Suprapubic skin (tissue), 4 donors: ENCODE results near the gene PDE9A.

ENCODE experiments used
- CTCF ChIP-seq, 2 donors: fragments of 200-600 bp in 1 of 2; fragments of 450-650 bp in 1 of 2; sonication (generic) in 1 of 2; IDR thresholded peaks; one replicate each; pipeline ENCODE4 v1.5.1; 2016 to 2019; ENCODE audit warnings: antibody characterized with exemption in 2 of 2, mild to moderate bottlenecking in 1 of 2, moderate library complexity in 1 of 2
- EP300 ChIP-seq: sonication (generic); formaldehyde crosslinking; IDR thresholded peaks from one replicate; pipeline ENCODE4 v1.6.1; 2017; ENCODE audit warnings: antibody characterized with exemption
- POLR2A ChIP-seq, 2 donors: fragments of 450-650 bp; IDR thresholded peaks; one replicate each; pipeline ENCODE4 v1.6.1; 2017; ENCODE audit warnings: antibody characterized with exemption in 2 of 2, mild to moderate bottlenecking in 2 of 2, moderate library complexity in 2 of 2
- POLR2AphosphoS5 ChIP-seq, 3 donors: sonication (generic); formaldehyde crosslinking; IDR thresholded peaks; one replicate each; pipeline ENCODE4 v1.6.1; 2017; ENCODE audit warnings: antibody characterized with exemption in 3 of 3

DNA sequence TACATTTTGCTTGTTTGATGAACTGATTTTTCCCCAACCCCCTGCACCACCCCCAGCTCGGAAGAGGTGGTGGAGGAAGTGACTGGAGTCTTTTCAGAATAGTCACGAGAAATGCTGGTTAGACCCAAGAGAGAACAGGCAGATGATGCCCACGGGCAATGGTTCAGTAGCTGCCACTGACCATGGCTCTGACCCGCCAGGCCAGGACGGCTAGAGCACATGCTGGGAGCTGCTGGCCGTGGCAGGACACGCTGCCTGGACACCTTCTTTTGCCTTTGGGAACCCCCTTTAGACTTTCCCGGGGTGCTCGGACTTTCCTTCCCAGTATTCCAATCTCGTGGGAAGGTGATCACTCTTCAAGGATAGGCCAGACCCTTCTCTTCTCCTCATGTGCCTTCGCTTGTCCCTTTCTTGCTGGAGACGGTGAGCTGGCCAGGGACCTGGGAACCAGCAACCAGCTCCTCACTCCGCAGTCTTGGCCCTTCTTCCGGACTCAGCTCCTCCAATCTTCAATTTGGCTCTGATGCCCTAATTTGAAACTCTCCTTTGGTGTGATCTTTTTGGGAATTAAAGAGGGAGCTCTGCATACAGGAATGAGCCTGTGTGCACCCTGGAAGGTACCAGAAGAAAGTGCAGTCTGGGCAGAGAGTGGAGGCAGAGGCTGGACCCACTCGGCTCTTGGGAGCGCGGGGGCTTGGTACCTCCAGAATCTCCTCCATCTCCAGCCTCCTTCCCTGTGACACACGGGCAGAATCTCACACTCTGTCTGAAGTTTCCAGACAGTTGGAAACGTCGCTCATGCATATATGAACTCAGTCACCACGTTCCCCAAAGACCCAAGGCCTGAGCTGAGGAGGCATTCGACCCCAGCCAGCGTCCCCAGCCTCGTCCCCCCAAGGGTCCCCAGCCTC, 4.0 kb upstream of the PDE9A start:
- no peak for TF ChIP-seq CTCF (IDR thresholded peaks at IDR 0.05)
- no peak for TF ChIP-seq POLR2A (IDR thresholded peaks at IDR 0.05)
- no peak for TF ChIP-seq EP300
- no peak for TF ChIP-seq POLR2AphosphoS5 (IDR thresholded peaks at IDR 0.05)
